Activated CD4-positive, alpha-beta T cell treated with anti-CD3 and anti-CD28 coated beads, Interleukin-2, amount 10 ng/mL, durations not matched to agents 24 days and 14 days (primary cell): ENCODE data around the gene ANKFY1. TPM values are rescaled to one million over a fixed set of nuclear protein-coding genes. Genes with fewer than 3 reads are reported as not detected.

Source experiments
- DNase-seq: peaks from one replicate; pipeline ENCODE4 v3.0.0; 2022
- H3K27ac Mint-ChIP-seq: one replicate; pipeline ENCODE4 v1.8.0; 2022; ENCODE audit warnings: mild to moderate bottlenecking, mixed read lengths
- H3K27me3 Mint-ChIP-seq: one replicate; pipeline ENCODE4 v1.8.0; 2022; ENCODE audit warnings: mixed read lengths
- H3K36me3 Mint-ChIP-seq: one replicate; pipeline ENCODE4 v1.8.0; 2022; ENCODE audit warnings: low read depth, mild to moderate bottlenecking, mixed read lengths
- H3K4me1 Mint-ChIP-seq: one replicate; pipeline ENCODE4 v1.8.0; 2021; ENCODE audit warnings: mixed read lengths
- H3K4me3 Mint-ChIP-seq: one replicate; pipeline ENCODE4 v1.8.0; 2022; ENCODE audit warnings: mild to moderate bottlenecking, moderate library complexity, mixed read lengths
- H3K9me3 Mint-ChIP-seq: one replicate; pipeline ENCODE4 v1.8.0; 2021; ENCODE audit warnings: mixed read lengths
- intact Hi-C: fragments of 100-400 bp; cut with micrococcal nuclease; formaldehyde crosslinking; loops from one replicate; pipeline ENCODE4 v1.15.1; 2023
- total RNA-seq: library from RNA; stranded (reverse); gene quantifications from 2 replicates; pipeline ENCODE4 v1.2.3, GENCODE V29; 2022

Gene ANKFY1
- total RNA-seq, 1 donor from 2014 or later = 53.1 TPM

DNA sequence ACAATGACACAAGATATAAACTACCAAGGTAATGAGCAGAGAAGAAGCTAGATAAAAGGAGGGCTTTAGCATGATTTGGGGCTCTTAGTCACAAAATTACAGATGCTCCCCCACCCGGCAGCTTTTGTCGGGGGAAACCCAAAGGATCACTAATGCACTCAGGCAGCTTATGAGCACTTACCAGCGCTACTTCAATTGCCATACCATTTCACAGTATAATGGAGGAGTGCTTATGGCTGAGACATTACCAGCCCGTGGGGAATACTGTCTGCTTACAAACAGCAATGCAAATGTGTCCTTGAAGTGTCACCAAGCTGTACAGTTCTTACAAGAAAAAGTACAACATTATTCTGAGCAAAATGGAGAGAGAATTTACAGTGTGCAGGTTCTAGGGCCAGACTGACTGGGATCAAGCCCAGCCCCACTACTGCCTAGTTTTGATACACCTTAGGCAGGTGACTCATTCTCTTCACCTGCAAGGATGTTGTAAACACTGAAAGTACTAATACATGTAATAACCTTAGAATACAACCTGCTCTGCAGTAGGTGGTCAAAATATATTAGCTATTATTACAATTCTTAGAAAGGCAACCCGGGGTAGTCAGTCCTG lies 16.3 kb downstream of the ANKFY1 start:
- Mint-ChIP-seq H3K4me1 (peaks cover 34% of the 10 kb centered on the region), H3K36me3 (peaks cover 15% of the 10 kb centered on the region), H3K4me3 (no peak overlapping the region), H3K9me3 (no peaks in the 10 kb centered on the region), H3K27ac (no peak overlapping the region), H3K27me3 (no peaks in the 10 kb centered on the region)
- intact Hi-C loops = no loop called here
- DNase-seq = no peak

DNA sequence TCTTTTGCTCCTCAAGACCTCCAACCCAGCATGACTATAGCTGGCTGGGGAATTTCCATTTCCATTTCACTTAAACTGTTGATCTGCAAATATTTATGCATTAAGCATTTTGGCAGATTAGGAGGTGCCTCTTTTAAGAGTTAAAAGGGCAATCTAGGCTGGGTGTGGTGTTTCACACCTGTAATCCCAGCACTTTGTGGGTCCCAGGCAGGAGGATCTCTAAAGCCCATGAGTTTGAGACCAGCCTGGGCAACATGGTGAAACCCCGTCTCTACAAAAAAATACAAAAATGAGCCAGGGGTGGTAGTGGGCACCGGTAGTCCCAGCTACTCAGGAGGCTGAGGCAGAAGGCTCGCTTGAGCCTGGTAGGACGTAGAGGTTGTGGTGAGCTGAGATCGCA lies 17.1 kb downstream of the ANKFY1 start:
- Mint-ChIP-seq H3K27me3 (no peaks in the 10 kb centered on the region), H3K9me3 (no peaks in the 10 kb centered on the region), H3K27ac (no peak overlapping the region), H3K4me1 (peaks cover 32% of the 10 kb centered on the region), H3K36me3 (peaks cover 21% of the 10 kb centered on the region), H3K4me3 (no peak overlapping the region)
- DNase-seq = no peak
- intact Hi-C loops = no loop called here

GRCh38 chr17:4241535-4241934 lies 22.2 kb downstream of the ANKFY1 start:
- Mint-ChIP-seq H3K9me3 (no peaks in the 10 kb centered on the region), H3K27ac (no peak overlapping the region), H3K4me1 (peaks cover 7% of the 10 kb centered on the region), H3K27me3 (no peaks in the 10 kb centered on the region), H3K36me3 (peaks cover 42% of the 10 kb centered on the region), H3K4me3 (no peak overlapping the region)
- intact Hi-C loops = no loop called here
- no peak for DNase-seq

DNA sequence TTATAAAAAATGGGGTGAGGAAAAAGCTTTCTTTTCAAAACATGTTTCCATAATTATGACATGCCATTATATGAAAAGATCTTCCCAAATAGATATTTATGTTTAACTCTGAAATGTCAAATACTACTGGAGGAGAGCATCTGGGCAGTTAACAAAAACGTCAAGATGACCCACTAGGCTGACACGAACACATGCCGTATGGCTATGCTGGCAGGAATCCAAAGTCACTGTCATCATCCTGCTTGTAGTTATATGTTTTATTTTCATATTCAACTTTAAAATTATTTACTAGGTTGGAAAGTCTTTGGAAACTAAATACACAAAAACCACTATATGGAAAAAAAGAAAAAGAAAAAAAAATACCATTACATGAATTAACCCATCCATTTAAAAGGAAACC lies 27.3 kb downstream of the ANKFY1 start:
- Mint-ChIP-seq H3K27me3 (no peaks in the 10 kb centered on the region), H3K27ac (no peak overlapping the region), H3K4me3 (no peak overlapping the region), H3K36me3 (peaks cover 42% of the 10 kb centered on the region), H3K9me3 (no peaks in the 10 kb centered on the region), H3K4me1 (peaks cover 14% of the 10 kb centered on the region)
- intact Hi-C loops = no loop called here
- DNase-seq = no peak

GRCh38 chr17:4235372-4236279 lies 28.2 kb downstream of the ANKFY1 start:
- peaks cover 40% of the 10 kb centered on the region for H3K36me3 Mint-ChIP-seq
- peaks cover 14% of the 10 kb centered on the region for H3K4me1 Mint-ChIP-seq
- no peaks in the 10 kb centered on the region for H3K9me3 Mint-ChIP-seq
- no peak for DNase-seq
- intact Hi-C loops = no loop called here
- no peaks in the 10 kb centered on the region for H3K27me3 Mint-ChIP-seq
- H3K4me3 Mint-ChIP-seq = no peak overlapping the region
- no peak overlapping the region for H3K27ac Mint-ChIP-seq

- H3K36me3 Mint-ChIP-seq = peaks cover 35% of the 10 kb centered on the region
- intact Hi-C loops = no loop called here
These were observed 29.4 kb downstream of the ANKFY1 start for GRCh38 chr17:4234401-4234800.

DNA sequence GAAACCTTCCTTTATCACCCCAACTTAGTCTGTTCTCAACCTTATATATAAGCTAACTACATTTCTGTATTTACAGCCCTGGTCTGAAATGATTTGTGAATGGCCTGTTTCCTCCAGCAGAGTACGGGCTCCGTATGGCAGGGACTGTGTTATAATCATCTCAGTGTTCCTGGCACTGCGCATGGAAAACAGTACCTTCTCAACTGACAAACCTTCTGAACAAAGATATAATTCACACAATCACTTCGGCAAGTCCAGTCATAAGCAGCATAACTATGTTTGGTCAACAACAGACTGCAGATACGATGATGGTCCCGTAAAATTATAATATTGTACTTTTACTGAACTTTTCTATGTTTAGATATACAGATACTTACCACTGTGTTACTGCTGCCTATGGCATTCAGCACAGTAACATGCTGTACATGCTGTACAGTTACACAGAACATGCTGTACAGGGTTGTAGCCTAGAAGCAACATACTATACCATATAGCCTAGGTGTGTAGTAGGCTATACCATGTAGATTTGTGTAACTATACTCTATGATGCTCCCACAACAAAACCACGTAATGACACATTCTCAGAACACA lies 30.0 kb downstream of the ANKFY1 start:
- intact Hi-C loops = no loop called here
- H3K9me3 Mint-ChIP-seq = no peaks in the 10 kb centered on the region
- no peak for DNase-seq
- no peak overlapping the region for H3K27ac Mint-ChIP-seq
- H3K27me3 Mint-ChIP-seq = no peaks in the 10 kb centered on the region
- peaks cover 14% of the 10 kb centered on the region for H3K4me1 Mint-ChIP-seq
- H3K36me3 Mint-ChIP-seq = peaks cover 30% of the 10 kb centered on the region
- H3K4me3 Mint-ChIP-seq = no peak overlapping the region

More at GRCh38 chr17:4234401-4234800, 29.4 kb downstream of the ANKFY1 start:
- H3K4me1 Mint-ChIP-seq = peaks cover 14% of the 10 kb centered on the region
- no peak overlapping the region for H3K27ac Mint-ChIP-seq
- H3K27me3 Mint-ChIP-seq = no peaks in the 10 kb centered on the region
- no peaks in the 10 kb centered on the region for H3K9me3 Mint-ChIP-seq
- no peak for DNase-seq
- no peak overlapping the region for H3K4me3 Mint-ChIP-seq

GRCh38 chr17:4232168-4232813 lies 31.5 kb downstream of the ANKFY1 start:
- no peaks in the 10 kb centered on the region for H3K9me3 Mint-ChIP-seq
- peaks cover 29% of the 10 kb centered on the region for H3K36me3 Mint-ChIP-seq
- H3K27me3 Mint-ChIP-seq = no peaks in the 10 kb centered on the region
- H3K4me3 Mint-ChIP-seq = no peak overlapping the region
- H3K27ac Mint-ChIP-seq = peak overlapping the region; percentile 41
- H3K4me1 Mint-ChIP-seq = peaks cover 17% of the 10 kb centered on the region
- no peak for DNase-seq
- intact Hi-C loops = no loop called here

- Mint-ChIP-seq H3K27ac (no peak overlapping the region), H3K4me1 (peaks cover 17% of the 10 kb centered on the region), H3K36me3 (peaks cover 26% of the 10 kb centered on the region), H3K9me3 (no peaks in the 10 kb centered on the region), H3K4me3 (no peak overlapping the region), H3K27me3 (no peaks in the 10 kb centered on the region)
- intact Hi-C loops = no loop called here
- DNase-seq = no peak
These were observed 33.9 kb downstream of the ANKFY1 start for GRCh38 chr17:4229627-4230541.

GRCh38 chr17:4221899-4222659 lies 41.7 kb downstream of the ANKFY1 start:
- H3K36me3 Mint-ChIP-seq = peaks cover 17% of the 10 kb centered on the region
- H3K4me1 Mint-ChIP-seq = no peaks in the 10 kb centered on the region

DNA sequence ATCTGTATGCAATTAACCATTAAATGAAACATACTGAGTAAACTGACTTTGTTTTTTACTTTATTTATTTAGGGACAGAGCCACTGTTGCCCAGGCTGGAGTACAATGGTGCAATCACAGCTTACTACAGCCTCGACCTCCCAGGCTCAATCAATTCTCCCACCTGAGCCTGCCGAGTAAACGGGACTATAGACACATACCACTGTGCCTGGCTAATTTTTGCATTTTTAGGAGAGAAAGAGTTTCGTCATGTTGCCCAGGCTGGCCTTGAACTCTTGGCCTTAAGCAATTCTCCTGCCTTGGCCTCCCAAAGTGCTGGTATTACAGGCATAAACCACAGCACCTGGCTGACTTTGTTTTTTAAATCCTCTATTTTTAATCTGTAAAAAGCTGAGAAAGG lies 42.6 kb downstream of the ANKFY1 start:
- Mint-ChIP-seq H3K27ac (no peak overlapping the region), H3K27me3 (no peaks in the 10 kb centered on the region), H3K36me3 (peaks cover 21% of the 10 kb centered on the region), H3K4me3 (no peak overlapping the region), H3K9me3 (no peaks in the 10 kb centered on the region), H3K4me1 (peaks cover 3% of the 10 kb centered on the region)
- no peak for DNase-seq
- intact Hi-C loops = no loop called here

More at GRCh38 chr17:4221899-4222659, 41.7 kb downstream of the ANKFY1 start:
- no peak for DNase-seq
- intact Hi-C loops = no loop called here
- Mint-ChIP-seq H3K9me3 (no peaks in the 10 kb centered on the region), H3K27ac (no peak overlapping the region), H3K27me3 (no peaks in the 10 kb centered on the region), H3K4me3 (no peak overlapping the region)

DNA sequence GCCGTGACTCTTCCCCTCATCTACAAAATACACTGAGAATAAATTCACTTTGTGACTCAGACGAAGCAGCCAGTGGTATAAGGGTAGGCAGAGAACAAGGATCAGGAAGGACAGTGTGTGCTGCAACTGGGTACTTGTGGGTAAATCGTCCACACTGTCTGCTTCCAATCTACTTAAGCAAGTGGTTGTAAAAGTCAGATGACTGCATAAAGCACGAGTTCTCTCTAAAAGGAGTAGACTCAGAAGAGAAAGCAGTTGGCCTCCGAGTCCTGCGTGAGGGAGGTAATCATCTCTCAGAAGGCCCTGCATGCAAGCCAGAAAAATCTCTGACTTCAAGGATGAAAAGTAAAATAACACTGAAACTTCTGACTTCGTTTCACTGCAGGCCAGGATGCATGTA lies 43.1 kb downstream of the ANKFY1 start:
- H3K4me3 Mint-ChIP-seq = no peak overlapping the region
- no peak overlapping the region for H3K27ac Mint-ChIP-seq
- peaks cover 22% of the 10 kb centered on the region for H3K36me3 Mint-ChIP-seq
- no peaks in the 10 kb centered on the region for H3K9me3 Mint-ChIP-seq
- DNase-seq = no peak
- intact Hi-C loops = no loop called here
- H3K27me3 Mint-ChIP-seq = no peaks in the 10 kb centered on the region
- peaks cover 4% of the 10 kb centered on the region for H3K4me1 Mint-ChIP-seq
